HS-5 (cell line): ENCODE measurements around the gene HGS.

Experiments used
- DNase-seq: peaks from one replicate; pipeline ENCODE4 v3.0.0-alpha.2; 2012; ENCODE audit warnings: low read depth

Gene HGS

DNA sequence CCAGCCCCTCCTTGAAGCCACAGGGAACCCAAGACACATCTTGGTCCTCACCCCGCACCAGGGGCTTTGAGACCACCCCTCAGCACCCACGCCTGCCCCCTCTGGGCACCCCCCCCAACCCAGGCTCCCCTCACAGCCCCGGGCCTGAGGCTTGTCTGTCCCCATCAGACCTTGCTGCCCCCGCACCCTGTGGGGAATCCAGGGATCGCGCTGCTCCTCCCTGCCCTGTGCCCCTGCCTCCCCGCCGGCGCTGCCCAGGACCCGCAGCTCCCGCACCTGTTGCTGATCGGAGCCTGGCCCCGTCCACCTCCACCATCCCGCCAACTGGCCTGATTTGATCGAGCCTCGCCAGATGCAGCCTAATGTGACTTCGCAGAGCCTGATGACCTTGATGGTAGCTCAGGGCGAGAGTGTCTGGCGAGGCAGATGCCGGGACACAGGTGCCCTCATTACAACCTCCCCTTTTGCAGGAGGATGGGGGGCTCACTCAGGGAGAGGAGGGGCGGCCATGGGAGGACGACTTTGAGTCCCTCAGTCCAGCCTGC, 57.3 kb downstream of the HGS start:
- no peak for DNase-seq

DNA sequence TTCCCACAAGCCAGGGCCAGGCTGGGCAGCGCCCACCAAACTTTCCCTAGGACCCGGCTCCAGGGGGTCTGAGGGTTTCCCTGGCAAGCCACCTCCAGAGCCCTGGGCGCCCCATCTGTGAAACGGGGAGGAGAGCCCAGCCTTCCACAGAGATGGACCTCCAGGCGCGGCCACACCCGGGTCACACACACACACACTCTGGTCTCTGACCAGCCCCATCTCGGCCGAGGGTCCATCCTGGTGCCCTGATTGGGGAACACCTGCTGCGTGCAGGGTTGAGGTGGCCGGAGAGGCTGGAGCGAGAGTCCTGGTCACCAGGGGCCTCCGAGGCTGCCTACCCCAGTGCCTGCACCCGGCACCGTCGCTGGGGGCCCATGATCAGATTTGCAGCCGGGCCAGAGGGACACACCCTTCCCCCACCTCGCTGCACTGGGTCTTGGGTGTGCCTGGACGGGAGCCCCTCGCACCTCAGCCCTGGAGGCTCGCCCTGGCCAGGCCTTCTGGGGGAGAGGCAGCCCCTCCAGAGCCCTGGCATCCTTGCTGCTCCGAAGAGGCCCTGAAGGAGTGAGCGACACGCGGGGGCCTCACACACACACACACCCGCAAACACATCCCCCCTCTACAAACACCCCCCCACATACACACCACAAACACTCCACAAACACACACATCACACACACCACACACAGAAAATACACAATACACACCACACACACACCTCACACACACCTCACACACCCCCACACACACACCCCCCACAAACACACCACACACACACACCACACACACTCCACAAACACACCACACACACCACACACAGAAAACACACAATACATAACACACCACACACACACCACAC, 58.0 kb downstream of the HGS start:
- no peak for DNase-seq
